ENCODE measurements around the gene CFAP46.

CFAP46 gene

DNA sequence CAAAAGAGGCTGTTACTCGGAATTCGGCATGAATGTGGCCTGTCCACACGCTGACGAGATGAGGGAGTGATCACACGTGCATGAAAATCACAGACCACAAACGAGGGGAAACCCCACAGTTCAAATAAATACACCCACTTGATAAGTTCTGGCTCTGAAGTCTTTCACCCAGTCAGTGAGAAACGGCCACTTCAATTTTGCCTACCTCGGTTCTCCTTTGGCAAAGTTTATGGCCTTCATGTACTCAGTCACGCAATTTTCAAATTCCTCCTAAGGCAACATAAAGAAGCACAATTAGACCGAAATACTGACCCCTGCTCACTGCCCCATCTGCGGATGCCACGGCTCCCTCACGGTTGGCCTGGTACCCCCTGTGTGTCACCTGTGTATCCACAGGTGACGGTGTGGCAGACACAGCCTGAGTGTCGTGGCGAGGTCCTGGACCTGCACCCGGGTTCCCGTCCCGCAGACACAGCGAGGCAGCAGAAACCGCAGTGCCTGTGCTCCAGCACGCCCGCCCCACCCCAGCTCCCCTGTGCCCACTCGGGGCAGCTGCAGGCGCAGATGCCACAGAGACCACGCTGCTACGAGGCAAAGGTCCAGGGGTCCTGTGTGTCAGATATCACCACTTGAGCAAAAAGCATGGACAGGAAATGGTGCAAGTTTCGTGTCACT, 1.4 kb downstream of the CFAP46 start:
- no peak for TF ChIP-seq TARDBP (IDR thresholded peaks at IDR 0.05)
- TF ChIP-seq, protein P1, sequence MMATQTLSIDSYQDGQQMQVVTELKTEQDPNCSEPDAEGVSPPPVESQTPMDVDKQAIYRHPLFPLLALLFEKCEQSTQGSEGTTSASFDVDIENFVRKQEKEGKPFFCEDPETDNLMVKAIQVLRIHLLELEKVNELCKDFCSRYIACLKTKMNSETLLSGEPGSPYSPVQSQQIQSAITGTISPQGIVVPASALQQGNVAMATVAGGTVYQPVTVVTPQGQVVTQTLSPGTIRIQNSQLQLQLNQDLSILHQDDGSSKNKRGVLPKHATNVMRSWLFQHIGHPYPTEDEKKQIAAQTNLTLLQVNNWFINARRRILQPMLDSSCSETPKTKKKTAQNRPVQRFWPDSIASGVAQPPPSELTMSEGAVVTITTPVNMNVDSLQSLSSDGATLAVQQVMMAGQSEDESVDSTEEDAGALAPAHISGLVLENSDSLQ (IDR thresholded peaks at IDR 0.05): no peak
- TF ChIP-seq SUZ12 (IDR thresholded peaks at IDR 0.05): no peak
- TF ChIP-seq L3MBTL2 (conservative IDR thresholded peaks at IDR 0.05): no peak
- TF ChIP-seq CTBP1 (IDR thresholded peaks at IDR 0.05; ENCODE audit: borderline replicate concordance): no peak
- TF ChIP-seq ELF4 (IDR thresholded peaks at IDR 0.05): no peak
- no peak for TF ChIP-seq SP1 (IDR thresholded peaks at IDR 0.05)
- no peak for TF ChIP-seq ZNF384 (IDR thresholded peaks at IDR 0.05)
- TF ChIP-seq LEF1 (IDR thresholded peaks at IDR 0.05; ENCODE audit: borderline replicate concordance): no peak
- TF ChIP-seq BHLHE40 (IDR thresholded peaks at IDR 0.05; ENCODE audit: borderline replicate concordance): no peak
- no peak for TF ChIP-seq FOXM1 (IDR thresholded peaks at IDR 0.05; ENCODE audit: borderline replicate concordance)
- ChIA-PET POLR2A (no interaction called here), CTCF (no interaction called here)
- no peak for DNase-seq (ENCODE audit: extremely low spot score)

GRCh38 chr10:132939957-132940790, 2.2 kb downstream of the CFAP46 start:
- DNase-seq (ENCODE audit: extremely low spot score): peak; percentile 85
- POLR2A ChIA-PET: no interaction called here
- TF ChIP-seq ZNF384 (IDR thresholded peaks at IDR 0.05): peak; percentile 88
- TF ChIP-seq SP1 (IDR thresholded peaks at IDR 0.05): no peak
- CTCF ChIA-PET: interaction anchor here (0.7 to 1.1 kb wide), 2 partner anchors 184 to 187 kb away, joined by 3 read pairs; no protein-coding TSS in a partner anchor

- ChIA-PET POLR2A (no interaction called here), CTCF (interaction anchor here (0.7 to 1.1 kb wide), 2 partner anchors 185 to 188 kb away, joined by 3 read pairs; no protein-coding TSS in a partner anchor)
- DNase-seq (ENCODE audit: extremely low spot score): no peak
- TF ChIP-seq NFRKB (IDR thresholded peaks at IDR 0.05): no peak
- no peak for TF ChIP-seq FOXM1 (IDR thresholded peaks at IDR 0.05; ENCODE audit: borderline replicate concordance)
- no peak for TF ChIP-seq ZNF384 (IDR thresholded peaks at IDR 0.05)
- TF ChIP-seq, protein P1 (IDR thresholded peaks at IDR 0.05): no peak
- TF ChIP-seq FOXA1 (IDR thresholded peaks at IDR 0.05): no peak
- no peak for TF ChIP-seq TARDBP (IDR thresholded peaks at IDR 0.05)
- TF ChIP-seq CTBP1 (IDR thresholded peaks at IDR 0.05; ENCODE audit: borderline replicate concordance): no peak
- TF ChIP-seq SUZ12 (IDR thresholded peaks at IDR 0.05): no peak
- no peak for TF ChIP-seq LEF1 (IDR thresholded peaks at IDR 0.05; ENCODE audit: borderline replicate concordance)
- no peak for TF ChIP-seq ELF4 (IDR thresholded peaks at IDR 0.05)
- no peak for TF ChIP-seq HDGF (IDR thresholded peaks at IDR 0.05; ENCODE audit: borderline replicate concordance)
- no peak for TF ChIP-seq SP1 (IDR thresholded peaks at IDR 0.05)
Observed at GRCh38 chr10:132939378-132939955, 2.9 kb downstream of the CFAP46 start.

- TF ChIP-seq HDGF (IDR thresholded peaks at IDR 0.05; ENCODE audit: borderline replicate concordance) (peak; percentile 55; the same call in 1 of the 2 replicates), SP1 (IDR thresholded peaks at IDR 0.05) (no peak)
- DNase-seq (ENCODE audit: extremely low spot score): peak; percentile 78
- ChIA-PET CTCF (interaction anchor here (0.5 kb wide), 1 partner anchor 10 kb away, joined by 3 read pairs; no protein-coding TSS in a partner anchor), POLR2A (no interaction called here)
Observed at GRCh38 chr10:132938472-132939339, 3.7 kb downstream of the CFAP46 start.

GRCh38 chr10:132937861-132938260, 4.5 kb downstream of the CFAP46 start:
- TF ChIP-seq ARNT (IDR thresholded peaks at IDR 0.05): no peak
- TF ChIP-seq L3MBTL2 (conservative IDR thresholded peaks at IDR 0.05): no peak
- no peak for TF ChIP-seq SUZ12 (IDR thresholded peaks at IDR 0.05)
- no peak for TF ChIP-seq ELF4 (IDR thresholded peaks at IDR 0.05)
- no peak for TF ChIP-seq HDGF (IDR thresholded peaks at IDR 0.05; ENCODE audit: borderline replicate concordance)
- no peak for TF ChIP-seq CTBP1 (IDR thresholded peaks at IDR 0.05; ENCODE audit: borderline replicate concordance)
- no peak for TF ChIP-seq SP1 (IDR thresholded peaks at IDR 0.05)
- no peak for TF ChIP-seq NFRKB (IDR thresholded peaks at IDR 0.05)
- CTCF ChIA-PET: no interaction called here
- DNase-seq (ENCODE audit: extremely low spot score): no peak
- POLR2A ChIA-PET: no interaction called here

DNA sequence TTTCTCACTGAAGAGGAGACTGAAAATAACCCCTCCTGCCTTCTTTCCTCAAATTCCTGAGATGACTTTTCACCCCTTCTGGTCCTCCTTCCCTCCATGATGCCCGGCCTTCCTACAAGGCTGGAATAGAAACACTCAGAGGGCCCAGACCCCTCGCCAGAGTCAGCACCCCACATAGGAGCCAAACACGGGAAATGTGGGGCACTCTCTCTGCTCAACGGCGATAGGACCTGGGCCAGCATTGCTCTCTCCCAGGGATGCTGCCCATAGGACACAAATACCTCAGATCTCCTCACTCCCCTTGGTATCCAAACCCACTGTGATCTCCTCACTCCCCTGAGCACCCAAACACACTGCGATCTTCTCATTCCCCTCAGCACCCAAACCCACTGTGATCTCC, 7.4 kb downstream of the CFAP46 start:
- no peak for DNase-seq (ENCODE audit: extremely low spot score)
- ChIA-PET POLR2A (no interaction called here), CTCF (no interaction called here)
- TF ChIP-seq LEF1 (IDR thresholded peaks at IDR 0.05; ENCODE audit: borderline replicate concordance) (no peak), ZNF384 (IDR thresholded peaks at IDR 0.05) (no peak), SP1 (IDR thresholded peaks at IDR 0.05) (no peak), HDGF (IDR thresholded peaks at IDR 0.05; ENCODE audit: borderline replicate concordance) (no peak), L3MBTL2 (conservative IDR thresholded peaks at IDR 0.05) (no peak), FOXA1 (IDR thresholded peaks at IDR 0.05) (no peak), TARDBP (IDR thresholded peaks at IDR 0.05) (no peak), ELF4 (IDR thresholded peaks at IDR 0.05) (no peak)
- TF ChIP-seq, protein P1 (IDR thresholded peaks at IDR 0.05): no peak
